GM12891 (cell line): ENCODE measurements around the gene NKAIN4.

Source experiments
- POLR2AphosphoS5 ChIP-seq: IDR thresholded peaks from 2 replicates; pipeline ENCODE4 v1.6.1; 2011; ENCODE audit warnings: low read depth, low read length, control low read depth
- SPI1 ChIP-seq: IDR thresholded peaks from 2 replicates; pipeline ENCODE4 v1.6.1; 2011; ENCODE audit warnings: low read depth, low read length, control low read depth

DNA sequence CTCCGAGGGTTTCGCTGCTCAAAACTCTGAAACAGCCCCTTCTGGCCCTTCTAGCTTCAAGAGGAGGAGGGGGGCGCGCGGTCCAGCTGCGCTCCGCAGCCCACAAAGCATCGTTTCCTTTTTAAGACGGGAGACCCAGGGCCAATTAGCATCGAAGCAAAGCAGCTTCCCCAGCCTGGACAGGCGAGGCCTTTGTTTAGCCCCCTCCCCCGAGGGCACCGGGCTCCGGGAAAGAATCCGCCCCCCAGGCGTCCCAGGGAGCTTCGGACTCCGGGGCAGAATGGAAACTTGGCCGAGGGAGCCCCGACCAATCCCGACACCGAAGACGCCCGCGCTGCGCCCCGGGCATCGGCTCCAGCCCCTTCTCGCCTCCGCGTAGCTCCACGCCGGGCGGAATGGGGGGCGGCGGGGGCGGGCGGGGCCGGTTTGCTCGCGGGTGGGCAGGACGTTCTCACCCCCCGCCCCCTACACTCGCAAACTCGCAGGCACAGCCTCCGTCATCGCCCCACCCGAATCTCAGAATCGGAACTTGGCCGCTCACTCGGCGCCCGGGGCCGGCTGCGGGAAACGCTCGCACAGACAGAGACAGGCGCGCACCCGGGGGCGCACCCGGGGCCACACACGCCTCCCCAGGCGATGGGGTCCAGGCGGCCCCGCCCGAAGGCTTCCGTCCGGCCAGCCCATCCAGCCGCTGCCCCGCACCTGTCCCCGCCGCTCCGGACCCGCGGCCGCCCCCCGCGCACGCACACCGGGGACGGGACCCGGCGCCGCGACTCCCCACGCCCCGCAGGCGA is 628 bp downstream of the NKAIN4 start:
- TF ChIP-seq POLR2AphosphoS5 (no peak), SPI1 (no peak)
